ENCODE data around the gene KLF3. TPM values are rescaled to one million over a fixed set of nuclear protein-coding genes. Genes with fewer than 3 reads are reported as not detected.

Gene KLF3
- polyA plus RNA-seq, 1 donor from 2014 or later = 12.3 TPM

- H3K4me3 ChIP-seq (ENCODE audit: low read length) = no peak overlapping the region
- H3K36me3 ChIP-seq (ENCODE audit: insufficient read depth, low read length) = peaks cover 41% of the 10 kb centered on the region
- no peaks in the 10 kb centered on the region for H3K79me2 ChIP-seq (replicated peaks; ENCODE audit: insufficient read depth, low read length)
- no peaks in the 10 kb centered on the region for H3K9me2 ChIP-seq (ENCODE audit: insufficient read depth, low read length)
- no peak overlapping the region for H2AFZ ChIP-seq (ENCODE audit: low read depth, low read length)
- H3K9me3 ChIP-seq (ENCODE audit: low read length) = no peaks in the 10 kb centered on the region
- H3K27me3 ChIP-seq (ENCODE audit: insufficient read depth, low read depth, low read length) = no peaks in the 10 kb centered on the region
- H4K20me1 ChIP-seq (ENCODE audit: insufficient read depth) = no peaks in the 10 kb centered on the region
- no peak overlapping the region for H3K27ac ChIP-seq (ENCODE audit: low read length)
- H3K4me2 ChIP-seq (ENCODE audit: low read length) = no peak overlapping the region
- TF ChIP-seq EP300 (conservative IDR thresholded peaks at IDR 0.05; ENCODE audit: poor library complexity, severe bottlenecking) (no peak), REST (IDR thresholded peaks at IDR 0.05; ENCODE audit: borderline replicate concordance) (no peak), SMC3 (conservative IDR thresholded peaks at IDR 0.05; ENCODE audit: poor library complexity) (no peak), RAD21 (conservative IDR thresholded peaks at IDR 0.05) (no peak), POLR2AphosphoS5 (IDR thresholded peaks at IDR 0.05) (no peak), TAF1 (IDR thresholded peaks at IDR 0.05; ENCODE audit: low read depth) (no peak), MXI1 (conservative IDR thresholded peaks at IDR 0.05; ENCODE audit: poor library complexity, severe bottlenecking) (no peak), CTCF (IDR thresholded peaks at IDR 0.05; ENCODE audit: poor library complexity, severe bottlenecking) (no peak), EZH2 (IDR thresholded peaks at IDR 0.05; ENCODE audit: borderline replicate concordance, insufficient read depth, low read length, poor library complexity, severe bottlenecking) (no peak)
- no peaks in the 10 kb centered on the region for H3F3A ChIP-seq (ENCODE audit: insufficient read depth, low read length, poor library complexity, severe bottlenecking)
- H3K9ac ChIP-seq (ENCODE audit: low read length) = no peak overlapping the region
Observed at GRCh38 chr4:38693569-38693968, 29.6 kb downstream of the KLF3 start.

GRCh38 chr4:38694330-38694729 is 30.3 kb downstream of the KLF3 start:
- Histone ChIP-seq H3F3A (ENCODE audit: insufficient read depth, low read length, poor library complexity, severe bottlenecking) (no peaks in the 10 kb centered on the region), H3K9me3 (ENCODE audit: low read length) (no peaks in the 10 kb centered on the region), H3K27ac (ENCODE audit: low read length) (no peak overlapping the region), H3K36me3 (ENCODE audit: insufficient read depth, low read length) (peaks cover 33% of the 10 kb centered on the region), H3K79me2 (replicated peaks; ENCODE audit: insufficient read depth, low read length) (no peaks in the 10 kb centered on the region), H3K9me2 (ENCODE audit: insufficient read depth, low read length) (no peaks in the 10 kb centered on the region), H3K9ac (ENCODE audit: low read length) (no peak overlapping the region), H3K4me3 (ENCODE audit: low read length) (no peak overlapping the region), H4K20me1 (ENCODE audit: insufficient read depth) (no peaks in the 10 kb centered on the region), H3K4me2 (ENCODE audit: low read length) (no peak overlapping the region), H3K27me3 (ENCODE audit: insufficient read depth, low read depth, low read length) (no peaks in the 10 kb centered on the region), H2AFZ (ENCODE audit: low read depth, low read length) (no peak overlapping the region)
- TF ChIP-seq RAD21 (conservative IDR thresholded peaks at IDR 0.05) = no peak

- peaks cover 21% of the 10 kb centered on the region for H3K36me3 ChIP-seq (ENCODE audit: insufficient read depth, low read length)
Observed at GRCh38 chr4:38695809-38696208, 31.8 kb downstream of the KLF3 start.

More at GRCh38 chr4:38695809-38696208, 31.8 kb downstream of the KLF3 start:
- Histone ChIP-seq H3F3A (ENCODE audit: insufficient read depth, low read length, poor library complexity, severe bottlenecking) (no peaks in the 10 kb centered on the region), H3K9me2 (ENCODE audit: insufficient read depth, low read length) (no peaks in the 10 kb centered on the region), H3K27ac (ENCODE audit: low read length) (no peak overlapping the region), H3K4me2 (ENCODE audit: low read length) (no peak overlapping the region), H3K9me3 (ENCODE audit: low read length) (no peaks in the 10 kb centered on the region), H3K9ac (ENCODE audit: low read length) (no peak overlapping the region), H2AFZ (ENCODE audit: low read depth, low read length) (no peak overlapping the region), H3K27me3 (ENCODE audit: insufficient read depth, low read depth, low read length) (no peaks in the 10 kb centered on the region), H3K4me3 (ENCODE audit: low read length) (no peak overlapping the region), H4K20me1 (ENCODE audit: insufficient read depth) (no peaks in the 10 kb centered on the region), H3K79me2 (replicated peaks; ENCODE audit: insufficient read depth, low read length) (no peaks in the 10 kb centered on the region)
- TF ChIP-seq MXI1 (conservative IDR thresholded peaks at IDR 0.05; ENCODE audit: poor library complexity, severe bottlenecking) (no peak), SMC3 (conservative IDR thresholded peaks at IDR 0.05; ENCODE audit: poor library complexity) (no peak), CTCF (IDR thresholded peaks at IDR 0.05; ENCODE audit: poor library complexity, severe bottlenecking) (no peak), EZH2 (IDR thresholded peaks at IDR 0.05; ENCODE audit: borderline replicate concordance, insufficient read depth, low read length, poor library complexity, severe bottlenecking) (no peak), TAF1 (IDR thresholded peaks at IDR 0.05; ENCODE audit: low read depth) (no peak), EP300 (conservative IDR thresholded peaks at IDR 0.05; ENCODE audit: poor library complexity, severe bottlenecking) (no peak), RAD21 (conservative IDR thresholded peaks at IDR 0.05) (no peak)

Measured in neural cell (in vitro differentiated cells).